ENCODE data around the gene DLL1. TPM values are rescaled to one million over a fixed set of nuclear protein-coding genes. Genes with fewer than 3 reads are reported as not detected.

DLL1 gene
- total RNA-seq, 1 donor from 2014 or later = 11.7 TPM

- no peaks in the 10 kb centered on the region for H3K36me3 Mint-ChIP-seq
- no peak for TF ChIP-seq CTCF (conservative IDR thresholded peaks at IDR 0.05)
- peaks cover 45% of the 10 kb centered on the region for H3K4me1 Mint-ChIP-seq (ENCODE audit: unreplicated experiment)
- peak overlapping the region; percentile 63 for H3K4me3 Mint-ChIP-seq
- no peak for DNase-seq (ENCODE audit: extremely low spot score, unreplicated experiment)
- H3K27me3 Mint-ChIP-seq = peaks cover 20% of the 10 kb centered on the region
- H3K9me3 Mint-ChIP-seq = no peaks in the 10 kb centered on the region
- H3K27ac Mint-ChIP-seq = no peak overlapping the region
These were observed 43.6 kb downstream of the DLL1 start for GRCh38 chr6:170247178-170247701.

GRCh38 chr6:170245475-170245992 is 45.3 kb downstream of the DLL1 start:
- no peak overlapping the region for H3K4me3 Mint-ChIP-seq
- DNase-seq (ENCODE audit: extremely low spot score, unreplicated experiment) = no peak
- peaks cover 39% of the 10 kb centered on the region for H3K4me1 Mint-ChIP-seq (ENCODE audit: unreplicated experiment)
- no peaks in the 10 kb centered on the region for H3K9me3 Mint-ChIP-seq
- peaks cover 14% of the 10 kb centered on the region for H3K27me3 Mint-ChIP-seq
- no peak for TF ChIP-seq CTCF (conservative IDR thresholded peaks at IDR 0.05)
- H3K27ac Mint-ChIP-seq = no peak overlapping the region
- H3K36me3 Mint-ChIP-seq = no peaks in the 10 kb centered on the region

- peaks cover 14% of the 10 kb centered on the region for H3K27me3 Mint-ChIP-seq
- peaks cover 38% of the 10 kb centered on the region for H3K4me1 Mint-ChIP-seq (ENCODE audit: unreplicated experiment)
- H3K4me3 Mint-ChIP-seq = peak overlapping the region; percentile 67
- H3K36me3 Mint-ChIP-seq = no peaks in the 10 kb centered on the region
- H3K27ac Mint-ChIP-seq = no peak overlapping the region
- no peak for TF ChIP-seq CTCF (conservative IDR thresholded peaks at IDR 0.05)
- no peaks in the 10 kb centered on the region for H3K9me3 Mint-ChIP-seq
- DNase-seq (ENCODE audit: extremely low spot score, unreplicated experiment) = no peak
These were observed 46.0 kb downstream of the DLL1 start for GRCh38 chr6:170244721-170245474.

GRCh38 chr6:170243791-170244291 is 47.0 kb downstream of the DLL1 start:
- no peak for TF ChIP-seq CTCF (conservative IDR thresholded peaks at IDR 0.05)
- no peak for DNase-seq (ENCODE audit: extremely low spot score, unreplicated experiment)
- no peaks in the 10 kb centered on the region for H3K36me3 Mint-ChIP-seq
- peaks cover 14% of the 10 kb centered on the region for H3K27me3 Mint-ChIP-seq
- H3K9me3 Mint-ChIP-seq = no peaks in the 10 kb centered on the region
- H3K4me3 Mint-ChIP-seq = peak overlapping the region; percentile 67
- H3K4me1 Mint-ChIP-seq (ENCODE audit: unreplicated experiment) = peaks cover 38% of the 10 kb centered on the region
- H3K27ac Mint-ChIP-seq = peak overlapping the region; percentile 50

- Mint-ChIP-seq H3K4me3 (peak overlapping the region; percentile 6), H3K36me3 (no peaks in the 10 kb centered on the region), H3K27me3 (peaks cover 14% of the 10 kb centered on the region), H3K4me1 (ENCODE audit: unreplicated experiment) (peaks cover 37% of the 10 kb centered on the region), H3K27ac (no peak overlapping the region), H3K9me3 (no peaks in the 10 kb centered on the region)
- no peak for TF ChIP-seq CTCF (conservative IDR thresholded peaks at IDR 0.05)
- no peak for DNase-seq (ENCODE audit: extremely low spot score, unreplicated experiment)
These were observed 47.5 kb downstream of the DLL1 start for GRCh38 chr6:170243386-170243785.
